Gastrocnemius medialis (tissue), 4 donors: ENCODE data around the gene KLF15. TPM values are rescaled to one million over a fixed set of nuclear protein-coding genes. Genes with fewer than 3 reads are reported as not detected.
A peak's percentile ranks its signal among the peaks of the same experiment; 100 is the strongest.

ENCODE experiments used
- ATAC-seq, 2 donors: fragments of 150-250 bp; one replicate each; pipeline ENCODE4 v1.9.1; 2016
- DNase-seq, 2 donors: peaks; one replicate each; pipeline ENCODE4 v3.0.0-alpha.2; 2019
- H3K27ac ChIP-seq, 4 donors: fragments of 200-600 bp; sonication (generic); 1 replicate in 1 of 4; 2 replicates in 3 of 4; pipeline ENCODE4 v1.5.1; 2016 to 2018; ENCODE audit warnings: mild to moderate bottlenecking in 2 of 4, moderate library complexity in 1 of 4
- H3K27me3 ChIP-seq, 3 donors: fragments of 200-600 bp; sonication (generic) in 2 of 3; 1 replicate in 1 of 3; 2 replicates in 2 of 3; pipeline versions ENCODE4 v1.5.1 to v1.6.0; 2016 to 2019; ENCODE audit warnings: mild to moderate bottlenecking in 1 of 3, moderate library complexity in 1 of 3
- H3K36me3 ChIP-seq, 2 donors: fragments of 200-600 bp; sonication (generic) in 1 of 2; one replicate each; pipeline ENCODE4 v1.5.1; 2017 to 2018
- H3K4me1 ChIP-seq, 2 donors: fragments of 200-600 bp; sonication (generic) in 1 of 2; one replicate each; pipeline ENCODE4 v1.5.1; 2016 to 2017; ENCODE audit warnings: mild to moderate bottlenecking in 2 of 2
- H3K4me3 ChIP-seq, 4 donors: fragments of 200-600 bp; sonication (generic) in 3 of 4; 1 replicate in 1 of 4; 2 replicates in 3 of 4; pipeline ENCODE4 v1.5.1; 2016 to 2019; ENCODE audit warnings: mild to moderate bottlenecking in 2 of 4
- H3K9me3 ChIP-seq, 3 donors: fragments of 200-600 bp; sonication (generic) in 2 of 3; 1 replicate in 1 of 3; 2 replicates in 2 of 3; pipeline ENCODE4 v1.5.1; 2016 to 2019
- POLR2A ChIP-seq, 2 donors: fragments of 450-650 bp; IDR thresholded peaks; one replicate each; pipeline ENCODE4 v1.6.1; 2017; ENCODE audit warnings: antibody characterized with exemption in 2 of 2, mild to moderate bottlenecking in 2 of 2, moderate library complexity in 2 of 2
- in situ Hi-C, 4 donors: fragments of 200-750 bp; cut with MboI; loops; one replicate each; pipeline versions ENCODE4 v1.15.0 to v1.8.0; 2017; ENCODE audit warnings: low sequenced_read_pairs in 4 of 4
- intact Hi-C: fragments of 100-400 bp; cut with DNase I; formaldehyde crosslinking; loops from one replicate; pipeline ENCODE4 v1.15.1; 2023; ENCODE audit warnings: low total_unique reads
- total RNA-seq, 4 donors: library from RNA; depleted of rRNA; stranded (reverse); fragments of >200 nt; gene quantifications; one replicate each; pipeline versions ENCODE4 v1.1.0 to v1.2.3, GENCODE V29; 2016
- TF ChIP-seq, protein P1 (sequence below), 5 experiments: fragments of 450-650 bp in 3 of 5; fragments of 200-600 bp in 2 of 5; sonication (generic) in 2 of 5; IDR thresholded peaks in 4 of 5; conservative IDR thresholded peaks in 1 of 5; 1 replicate in 4 of 5; 2 replicates in 1 of 5; pipeline ENCODE4 v1.5.1; 2016 to 2019; ENCODE audit warnings: antibody characterized with exemption in 5 of 5, mild to moderate bottlenecking in 3 of 5, moderate library complexity in 3 of 5

The KLF15 gene
- total RNA-seq, 4 donors from 2014 or later: 75.1 to 157 (median 106) TPM

DNA sequence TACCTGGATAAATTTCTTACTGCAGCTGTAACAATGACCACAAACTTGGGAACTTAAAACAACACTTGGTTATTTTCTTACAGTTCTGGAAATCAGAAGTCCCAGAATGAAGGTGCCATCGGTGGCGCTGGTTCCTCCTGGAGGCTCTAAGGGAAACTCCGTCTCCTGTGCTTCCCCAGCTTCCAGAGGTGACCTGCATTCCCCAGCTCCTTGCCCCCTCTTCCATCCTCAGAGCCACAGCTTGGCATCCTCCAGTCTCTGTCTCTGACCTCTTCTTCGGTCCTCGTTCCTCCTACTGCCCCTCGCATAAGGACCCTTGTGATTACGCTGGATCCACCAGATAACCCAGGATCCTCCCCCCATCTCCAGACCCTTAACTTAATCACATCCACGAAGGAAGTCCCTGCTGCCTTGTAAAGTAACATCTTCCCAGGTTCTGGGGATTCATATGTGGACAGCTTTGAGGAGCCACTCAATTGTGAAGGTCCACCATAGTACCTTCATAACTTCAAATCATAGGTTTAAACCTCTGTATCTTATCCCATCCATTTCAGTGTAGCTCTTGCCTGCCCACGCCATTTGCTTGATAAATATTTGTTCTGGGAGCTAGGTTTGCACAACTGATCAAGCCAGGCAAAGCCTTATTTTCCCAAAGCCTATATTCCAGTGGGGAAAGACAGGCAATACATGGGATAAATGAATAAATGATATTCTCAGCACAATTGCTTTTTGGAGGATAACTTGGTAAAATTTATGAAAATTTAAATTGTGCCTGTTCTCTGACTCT lies 34.8 kb downstream of the KLF15 start:
- no peak for DNase-seq
- no peak overlapping the region for H3K4me3 ChIP-seq
- no peaks in the 10 kb centered on the region for H3K4me1 ChIP-seq
- no peak for TF ChIP-seq POLR2A (IDR thresholded peaks at IDR 0.05)
- TF ChIP-seq, protein P1, sequence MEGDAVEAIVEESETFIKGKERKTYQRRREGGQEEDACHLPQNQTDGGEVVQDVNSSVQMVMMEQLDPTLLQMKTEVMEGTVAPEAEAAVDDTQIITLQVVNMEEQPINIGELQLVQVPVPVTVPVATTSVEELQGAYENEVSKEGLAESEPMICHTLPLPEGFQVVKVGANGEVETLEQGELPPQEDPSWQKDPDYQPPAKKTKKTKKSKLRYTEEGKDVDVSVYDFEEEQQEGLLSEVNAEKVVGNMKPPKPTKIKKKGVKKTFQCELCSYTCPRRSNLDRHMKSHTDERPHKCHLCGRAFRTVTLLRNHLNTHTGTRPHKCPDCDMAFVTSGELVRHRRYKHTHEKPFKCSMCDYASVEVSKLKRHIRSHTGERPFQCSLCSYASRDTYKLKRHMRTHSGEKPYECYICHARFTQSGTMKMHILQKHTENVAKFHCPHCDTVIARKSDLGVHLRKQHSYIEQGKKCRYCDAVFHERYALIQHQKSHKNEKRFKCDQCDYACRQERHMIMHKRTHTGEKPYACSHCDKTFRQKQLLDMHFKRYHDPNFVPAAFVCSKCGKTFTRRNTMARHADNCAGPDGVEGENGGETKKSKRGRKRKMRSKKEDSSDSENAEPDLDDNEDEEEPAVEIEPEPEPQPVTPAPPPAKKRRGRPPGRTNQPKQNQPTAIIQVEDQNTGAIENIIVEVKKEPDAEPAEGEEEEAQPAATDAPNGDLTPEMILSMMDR (IDR thresholded peaks at IDR 0.05 in 4 of 5, conservative IDR thresholded peaks at IDR 0.05 in 1 of 5): no peak
- in situ Hi-C loops: no loop called here
- no peak for ATAC-seq
- H3K9me3 ChIP-seq: no peaks in the 10 kb centered on the region
- H3K27me3 ChIP-seq: no peaks in the 10 kb centered on the region
- intact Hi-C loops: no loop called here
- no peak overlapping the region for H3K27ac ChIP-seq
- no peaks in the 10 kb centered on the region for H3K36me3 ChIP-seq

DNA sequence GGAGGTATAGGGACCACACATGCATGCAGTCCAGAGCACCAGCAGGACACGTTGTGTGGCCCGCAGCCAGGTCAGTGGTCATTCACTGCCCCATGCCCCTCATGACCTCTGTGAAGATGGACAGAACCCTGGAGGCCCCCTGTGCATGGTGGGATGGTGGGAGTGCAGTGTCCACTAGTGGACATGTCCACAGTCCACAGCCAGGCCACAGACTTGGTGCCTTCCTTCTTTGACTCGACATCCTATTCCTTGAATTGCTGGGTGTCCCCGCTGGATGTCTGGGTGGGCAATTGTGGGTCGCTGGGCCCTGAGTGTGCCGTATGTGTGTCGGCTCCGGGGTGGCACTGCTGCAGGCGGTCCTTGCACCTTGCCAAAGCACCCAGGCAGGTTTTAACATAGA lies 35.7 kb downstream of the KLF15 start:
- no peaks in the 10 kb centered on the region for H3K4me1 ChIP-seq
- H3K27ac ChIP-seq: no peak overlapping the region
- in situ Hi-C loops: no loop called here
- H3K4me3 ChIP-seq: no peak overlapping the region
- TF ChIP-seq, protein P1 (IDR thresholded peaks at IDR 0.05 in 4 of 5, conservative IDR thresholded peaks at IDR 0.05 in 1 of 5): no peak
- TF ChIP-seq POLR2A (IDR thresholded peaks at IDR 0.05): no peak
- peak in 1 of 2 donors; percentile 24 for ATAC-seq
- DNase-seq: no peak
- no peaks in the 10 kb centered on the region for H3K36me3 ChIP-seq
- H3K9me3 ChIP-seq: no peaks in the 10 kb centered on the region
- no peaks in the 10 kb centered on the region for H3K27me3 ChIP-seq
- intact Hi-C loops: no loop called here

DNA sequence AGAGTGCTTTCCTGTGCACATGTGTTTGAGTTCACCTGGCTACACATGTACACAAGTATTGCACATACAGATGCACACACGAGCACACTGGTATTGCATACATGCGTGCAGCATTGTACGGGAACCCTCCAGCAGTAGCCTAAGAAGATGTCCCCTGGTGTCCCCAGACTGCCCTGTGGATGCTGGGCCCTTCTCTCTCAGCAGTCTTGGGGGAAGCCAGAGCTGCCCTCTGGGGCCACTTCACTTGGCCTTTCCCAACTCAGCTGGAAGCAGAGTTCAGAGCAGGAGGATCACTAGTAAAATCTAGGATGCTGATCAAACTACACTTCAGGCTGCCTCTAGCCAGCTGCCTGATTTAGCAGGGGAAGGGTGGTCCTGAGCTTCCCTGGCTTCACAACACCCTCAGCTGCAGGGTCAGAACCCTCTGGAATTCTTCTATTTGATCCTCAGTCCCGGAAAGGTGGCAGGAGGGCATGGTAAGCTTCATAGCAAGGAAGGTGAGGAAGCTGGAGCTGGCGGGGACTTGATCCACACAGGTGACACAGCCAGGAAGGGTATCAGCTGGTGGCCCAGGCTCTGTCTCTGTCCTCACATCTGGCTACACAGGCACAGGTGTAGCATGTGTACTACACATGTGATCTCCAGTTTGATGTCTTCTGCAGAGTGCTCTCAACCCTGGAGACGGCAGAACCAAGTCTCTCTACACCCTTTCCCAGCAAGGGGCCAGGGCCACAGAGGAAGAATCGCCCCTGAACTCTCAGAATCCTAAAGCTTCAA lies 36.5 kb downstream of the KLF15 start:
- ATAC-seq (no peak), DNase-seq (no peak)
- no peak overlapping the region for H3K4me3 ChIP-seq
- intact Hi-C loops (no loop called here), in situ Hi-C loops (no loop called here)
- H3K9me3 ChIP-seq: no peaks in the 10 kb centered on the region
- no peaks in the 10 kb centered on the region for H3K27me3 ChIP-seq
- H3K27ac ChIP-seq: no peak overlapping the region
- no peaks in the 10 kb centered on the region for H3K4me1 ChIP-seq
- TF ChIP-seq POLR2A (IDR thresholded peaks at IDR 0.05): no peak
- TF ChIP-seq, protein P1 (IDR thresholded peaks at IDR 0.05 in 4 of 5, conservative IDR thresholded peaks at IDR 0.05 in 1 of 5): no peak
- H3K36me3 ChIP-seq: no peaks in the 10 kb centered on the region

DNA sequence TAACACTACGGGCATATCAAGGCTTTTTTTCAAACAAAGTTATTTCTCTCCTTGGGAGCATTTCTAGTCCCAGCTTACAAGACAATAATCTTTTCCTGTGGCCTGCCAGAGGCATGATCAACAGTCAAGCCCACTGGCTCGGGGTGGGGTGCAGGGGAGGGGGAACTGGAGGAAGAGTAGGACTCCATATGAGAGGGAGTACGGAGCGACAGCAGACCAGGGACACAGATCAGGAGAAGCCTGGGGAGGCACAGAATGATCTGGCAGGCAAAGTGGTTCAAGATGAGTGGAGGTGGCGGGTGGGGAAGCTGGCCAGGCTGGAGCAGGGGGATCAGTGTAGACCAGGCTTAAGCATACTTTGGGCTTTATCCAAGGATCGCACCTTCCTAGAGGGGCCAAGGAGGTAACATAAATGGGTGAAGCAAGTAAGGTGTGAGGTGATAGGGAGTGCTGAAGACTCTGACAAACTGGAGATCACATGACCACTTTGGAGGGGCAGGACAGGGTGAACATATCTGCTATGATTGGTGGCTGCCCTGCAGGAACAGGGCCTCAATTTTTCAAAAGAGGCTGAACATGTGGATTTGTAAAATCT lies 37.4 kb downstream of the KLF15 start:
- intact Hi-C loops: no loop called here
- ATAC-seq: no peak
- in situ Hi-C loops: no loop called here

More for the DNA sequence above, 37.4 kb downstream of the KLF15 start:
- no peak overlapping the region for H3K27ac ChIP-seq
- H3K36me3 ChIP-seq: no peaks in the 10 kb centered on the region
- no peak for TF ChIP-seq POLR2A (IDR thresholded peaks at IDR 0.05)
- TF ChIP-seq, protein P1 (IDR thresholded peaks at IDR 0.05 in 4 of 5, conservative IDR thresholded peaks at IDR 0.05 in 1 of 5): no peak
- DNase-seq: no peak
- H3K9me3 ChIP-seq: no peaks in the 10 kb centered on the region
- H3K27me3 ChIP-seq: no peaks in the 10 kb centered on the region
- no peak overlapping the region for H3K4me3 ChIP-seq
- H3K4me1 ChIP-seq: no peaks in the 10 kb centered on the region
